ENCODE results near the gene MXRA8. TPM values are rescaled to one million over a fixed set of nuclear protein-coding genes. Genes with fewer than 3 reads are reported as not detected.

Gene MXRA8
- total and polyA plus RNA-seq, 9 of the 15 experiments (the other 6 are each of a cell fraction or from before 2014, with no cell fraction given): 0.66 to 11.3 (median 6.3) TPM

- TF ChIP-seq FOXP1 (CRISPR knock-in tag; IDR thresholded peaks at IDR 0.05) (no peak), ZNF277 (CRISPR knock-in tag; IDR thresholded peaks at IDR 0.05; ENCODE audit: borderline replicate concordance) (no peak), ILK (tag; IDR thresholded peaks at IDR 0.05; ENCODE audit: borderline replicate concordance, low read depth) (no peak), ZNF655 (CRISPR knock-in tag; IDR thresholded peaks at IDR 0.05) (no peak), CAMTA2 (CRISPR knock-in tag; conservative IDR thresholded peaks at IDR 0.05) (no peak), KAT7 (CRISPR knock-in tag; IDR thresholded peaks at IDR 0.05; ENCODE audit: borderline replicate concordance) (no peak; the same call in 1 of the 2 replicates), IRF1 (CRISPR knock-in tag; IDR thresholded peaks at IDR 0.05; ENCODE audit: borderline replicate concordance) (0 out of 2 replicates have a peak, but pooled peaks have one; percentile 36), SOX6 (IDR thresholded peaks at IDR 0.05) (no peak; the same call in none of the 2 replicates), DIDO1 (tag; IDR thresholded peaks at IDR 0.05; ENCODE audit: low read depth) (no peak), MCM7 (IDR thresholded peaks at IDR 0.05) (no peak), KDM1A (IDR thresholded peaks at IDR 0.05) (no peak), ZBTB12 (CRISPR knock-in tag; IDR thresholded peaks at IDR 0.05) (no peak), BRCA1 (IDR thresholded peaks at IDR 0.05) (no peak), BRCA1 (CRISPR knock-in tag; IDR thresholded peaks at IDR 0.05) (no peak), HCFC1 (IDR thresholded peaks at IDR 0.05; ENCODE audit: low read depth, low read length) (peak; percentile 42; the same call in 1 of the 2 replicates), NR2F6 (CRISPR knock-in tag; IDR thresholded peaks at IDR 0.05) (no peak), PCBP1 (IDR thresholded peaks at IDR 0.05; ENCODE audit: low read depth, low read length, poor library complexity, severe bottlenecking) (peak; percentile 73), SFPQ (IDR thresholded peaks at IDR 0.05; ENCODE audit: low read depth, low read length) (no peak), ZNF146 (CRISPR knock-in tag; IDR thresholded peaks at IDR 0.05; ENCODE audit: unreplicated experiment) (no peak), ILF3 (IDR thresholded peaks at IDR 0.05; ENCODE audit: borderline replicate concordance) (no peak), MCM2 (IDR thresholded peaks at IDR 0.05; ENCODE audit: low read depth) (no peak), ZNF253 (CRISPR knock-in tag; conservative IDR thresholded peaks at IDR 0.05) (no peak)
Observed at GRCh38 chr1:1307923-1308755, 50.2 kb downstream of the MXRA8 start, which contains the start of the genes ACAP3 and PUSL1 (continued).
